H1 (cell line): ENCODE measurements around the gene RGS4. TPM values are rescaled to one million over a fixed set of nuclear protein-coding genes. Genes with fewer than 3 reads are reported as not detected.

ENCODE experiments used
- polyA plus RNA-seq, 7 experiments: library from polyadenylated mRNA; depleted of rRNA in 3 of 7; stranded (reverse) in 5 of 7; unstranded in 2 of 7; fragments of >200 nt in 5 of 7; fragments of 200-250 nt in 2 of 7; gene quantifications; 1 replicate in 5 of 7; 2 replicates in 1 of 7; 4 replicates in 1 of 7; pipeline versions ENCODE4 v1.2.1 to v1.2.3, GENCODE V29; 2011 to 2013; ENCODE audit warnings: missing spikeins in 2 of 7, mixed read lengths in 2 of 7
- total RNA-seq: library from RNA; stranded (reverse); fragmentation: NEBNext Ultra II Directional; extraction: Animal tissue kit (Norgen Biotek cat#: 25700); gene quantifications from 2 replicates; pipeline ENCODE4 v1.2.1, GENCODE V29; 2021
- TF ChIP-seq, protein P1 (sequence below): fragments of 300-600 bp; sonication (generic); IDR thresholded peaks from 2 replicates; pipeline ENCODE4 v1.7.1; 2012; ENCODE audit warnings: low read length, moderate library complexity, mild to moderate bottlenecking, inconsistent platforms; ENCODE audit not compliant: insufficient replicate concordance

Gene RGS4
- total and polyA plus RNA-seq, 2 of the 8 experiments (the other 6 are each of a cell fraction or from before 2014, with no cell fraction given): 0.26 to 0.74 TPM

DNA sequence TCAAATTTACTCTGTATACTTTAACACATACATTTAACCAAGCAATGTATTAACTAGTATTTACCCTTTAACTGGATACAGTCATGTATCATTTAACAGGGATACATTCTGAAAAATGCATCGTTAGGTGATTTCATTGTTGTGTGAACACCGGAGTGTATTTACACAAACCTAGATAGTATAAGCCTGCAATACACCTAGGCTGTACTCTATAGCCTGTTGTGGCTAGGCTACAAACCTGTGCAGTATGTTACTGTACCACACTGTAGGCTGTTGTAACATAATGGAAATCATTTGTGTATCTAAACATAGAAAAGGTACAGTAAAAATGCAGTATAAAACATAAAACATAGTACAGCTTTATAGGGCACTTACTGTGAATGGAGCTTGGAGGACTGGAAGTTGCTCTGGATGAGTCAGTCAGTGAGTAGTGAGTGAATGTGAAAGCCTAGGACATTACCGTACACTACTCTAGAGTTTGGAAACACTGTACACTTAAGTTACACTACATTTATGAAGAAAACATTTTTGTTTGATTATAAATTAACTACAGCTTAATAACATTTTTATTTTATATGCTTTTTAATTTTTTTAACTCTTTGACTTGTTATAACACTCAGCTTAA lies 21.3 kb downstream of the RGS4 start (continued):
- TF ChIP-seq, protein P1, sequence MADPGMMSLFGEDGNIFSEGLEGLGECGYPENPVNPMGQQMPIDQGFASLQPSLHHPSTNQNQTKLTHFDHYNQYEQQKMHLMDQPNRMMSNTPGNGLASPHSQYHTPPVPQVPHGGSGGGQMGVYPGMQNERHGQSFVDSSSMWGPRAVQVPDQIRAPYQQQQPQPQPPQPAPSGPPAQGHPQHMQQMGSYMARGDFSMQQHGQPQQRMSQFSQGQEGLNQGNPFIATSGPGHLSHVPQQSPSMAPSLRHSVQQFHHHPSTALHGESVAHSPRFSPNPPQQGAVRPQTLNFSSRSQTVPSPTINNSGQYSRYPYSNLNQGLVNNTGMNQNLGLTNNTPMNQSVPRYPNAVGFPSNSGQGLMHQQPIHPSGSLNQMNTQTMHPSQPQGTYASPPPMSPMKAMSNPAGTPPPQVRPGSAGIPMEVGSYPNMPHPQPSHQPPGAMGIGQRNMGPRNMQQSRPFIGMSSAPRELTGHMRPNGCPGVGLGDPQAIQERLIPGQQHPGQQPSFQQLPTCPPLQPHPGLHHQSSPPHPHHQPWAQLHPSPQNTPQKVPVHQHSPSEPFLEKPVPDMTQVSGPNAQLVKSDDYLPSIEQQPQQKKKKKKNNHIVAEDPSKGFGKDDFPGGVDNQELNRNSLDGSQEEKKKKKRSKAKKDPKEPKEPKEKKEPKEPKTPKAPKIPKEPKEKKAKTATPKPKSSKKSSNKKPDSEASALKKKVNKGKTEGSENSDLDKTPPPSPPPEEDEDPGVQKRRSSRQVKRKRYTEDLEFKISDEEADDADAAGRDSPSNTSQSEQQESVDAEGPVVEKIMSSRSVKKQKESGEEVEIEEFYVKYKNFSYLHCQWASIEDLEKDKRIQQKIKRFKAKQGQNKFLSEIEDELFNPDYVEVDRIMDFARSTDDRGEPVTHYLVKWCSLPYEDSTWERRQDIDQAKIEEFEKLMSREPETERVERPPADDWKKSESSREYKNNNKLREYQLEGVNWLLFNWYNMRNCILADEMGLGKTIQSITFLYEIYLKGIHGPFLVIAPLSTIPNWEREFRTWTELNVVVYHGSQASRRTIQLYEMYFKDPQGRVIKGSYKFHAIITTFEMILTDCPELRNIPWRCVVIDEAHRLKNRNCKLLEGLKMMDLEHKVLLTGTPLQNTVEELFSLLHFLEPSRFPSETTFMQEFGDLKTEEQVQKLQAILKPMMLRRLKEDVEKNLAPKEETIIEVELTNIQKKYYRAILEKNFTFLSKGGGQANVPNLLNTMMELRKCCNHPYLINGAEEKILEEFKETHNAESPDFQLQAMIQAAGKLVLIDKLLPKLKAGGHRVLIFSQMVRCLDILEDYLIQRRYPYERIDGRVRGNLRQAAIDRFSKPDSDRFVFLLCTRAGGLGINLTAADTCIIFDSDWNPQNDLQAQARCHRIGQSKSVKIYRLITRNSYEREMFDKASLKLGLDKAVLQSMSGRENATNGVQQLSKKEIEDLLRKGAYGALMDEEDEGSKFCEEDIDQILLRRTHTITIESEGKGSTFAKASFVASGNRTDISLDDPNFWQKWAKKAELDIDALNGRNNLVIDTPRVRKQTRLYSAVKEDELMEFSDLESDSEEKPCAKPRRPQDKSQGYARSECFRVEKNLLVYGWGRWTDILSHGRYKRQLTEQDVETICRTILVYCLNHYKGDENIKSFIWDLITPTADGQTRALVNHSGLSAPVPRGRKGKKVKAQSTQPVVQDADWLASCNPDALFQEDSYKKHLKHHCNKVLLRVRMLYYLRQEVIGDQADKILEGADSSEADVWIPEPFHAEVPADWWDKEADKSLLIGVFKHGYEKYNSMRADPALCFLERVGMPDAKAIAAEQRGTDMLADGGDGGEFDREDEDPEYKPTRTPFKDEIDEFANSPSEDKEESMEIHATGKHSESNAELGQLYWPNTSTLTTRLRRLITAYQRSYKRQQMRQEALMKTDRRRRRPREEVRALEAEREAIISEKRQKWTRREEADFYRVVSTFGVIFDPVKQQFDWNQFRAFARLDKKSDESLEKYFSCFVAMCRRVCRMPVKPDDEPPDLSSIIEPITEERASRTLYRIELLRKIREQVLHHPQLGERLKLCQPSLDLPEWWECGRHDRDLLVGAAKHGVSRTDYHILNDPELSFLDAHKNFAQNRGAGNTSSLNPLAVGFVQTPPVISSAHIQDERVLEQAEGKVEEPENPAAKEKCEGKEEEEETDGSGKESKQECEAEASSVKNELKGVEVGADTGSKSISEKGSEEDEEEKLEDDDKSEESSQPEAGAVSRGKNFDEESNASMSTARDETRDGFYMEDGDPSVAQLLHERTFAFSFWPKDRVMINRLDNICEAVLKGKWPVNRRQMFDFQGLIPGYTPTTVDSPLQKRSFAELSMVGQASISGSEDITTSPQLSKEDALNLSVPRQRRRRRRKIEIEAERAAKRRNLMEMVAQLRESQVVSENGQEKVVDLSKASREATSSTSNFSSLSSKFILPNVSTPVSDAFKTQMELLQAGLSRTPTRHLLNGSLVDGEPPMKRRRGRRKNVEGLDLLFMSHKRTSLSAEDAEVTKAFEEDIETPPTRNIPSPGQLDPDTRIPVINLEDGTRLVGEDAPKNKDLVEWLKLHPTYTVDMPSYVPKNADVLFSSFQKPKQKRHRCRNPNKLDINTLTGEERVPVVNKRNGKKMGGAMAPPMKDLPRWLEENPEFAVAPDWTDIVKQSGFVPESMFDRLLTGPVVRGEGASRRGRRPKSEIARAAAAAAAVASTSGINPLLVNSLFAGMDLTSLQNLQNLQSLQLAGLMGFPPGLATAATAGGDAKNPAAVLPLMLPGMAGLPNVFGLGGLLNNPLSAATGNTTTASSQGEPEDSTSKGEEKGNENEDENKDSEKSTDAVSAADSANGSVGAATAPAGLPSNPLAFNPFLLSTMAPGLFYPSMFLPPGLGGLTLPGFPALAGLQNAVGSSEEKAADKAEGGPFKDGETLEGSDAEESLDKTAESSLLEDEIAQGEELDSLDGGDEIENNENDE: no peak
